ENCODE data around the gene SOS1. TPM values are rescaled to one million over a fixed set of nuclear protein-coding genes. Genes with fewer than 3 reads are reported as not detected.

The SOS1 gene
- total and polyA plus RNA-seq, 2 experiments from 2014 or later, result 5.0 to 22.0 TPM

GRCh38 chr2:38959466-38959865 is 161.4 kb downstream of the SOS1 start:
- H3K9ac ChIP-seq, result no peak overlapping the region
- no peaks in the 10 kb centered on the region for H3K27me3 ChIP-seq (replicated peaks; ENCODE audit: insufficient read depth)
- H3K4me2 ChIP-seq (ENCODE audit: unreplicated experiment), result no peak overlapping the region
- in situ Hi-C loops (cut with MboI), result no loop called here
- no peak overlapping the region for H3K27ac ChIP-seq
- no peak for DNase-seq
- H3F3A ChIP-seq (ENCODE audit: insufficient read depth), result no peaks in the 10 kb centered on the region
- H3K79me2 ChIP-seq (ENCODE audit: insufficient read depth), result no peaks in the 10 kb centered on the region
- no peak for TF ChIP-seq EZH2 (IDR thresholded peaks at IDR 0.05; ENCODE audit: insufficient read depth, poor library complexity, severe bottlenecking)
- TF ChIP-seq EZH2phosphoT487 (IDR thresholded peaks at IDR 0.05; ENCODE audit: insufficient read depth, low read depth), result no peak
- no peaks in the 10 kb centered on the region for H3K4me1 ChIP-seq (ENCODE audit: insufficient read depth)
- no peaks in the 10 kb centered on the region for H3K9me2 ChIP-seq (ENCODE audit: insufficient read depth)
- H3K36me3 ChIP-seq (ENCODE audit: low read depth), result no peaks in the 10 kb centered on the region
- no peaks in the 10 kb centered on the region for H4K20me1 ChIP-seq (ENCODE audit: insufficient read depth)
- 98 to 99% methylated on average over 23 to 24 of the region's 24 CpGs for WGBS, 2 experiments (ENCODE audit: low coverage in 1 of 2, low lambda C conversion rate in 2 of 2, missing lambda C conversion rate in 2 of 2)
- H3K4me3 ChIP-seq, result no peak overlapping the region; the same call in 1 of the 2 replicates
- peak overlapping the region; percentile 83 for H2AFZ ChIP-seq
- H3K9me3 ChIP-seq (ENCODE audit: low read depth), result no peaks in the 10 kb centered on the region

- no peaks in the 10 kb centered on the region for H3K36me3 ChIP-seq (ENCODE audit: low read depth)
- no peak overlapping the region for H3K4me2 ChIP-seq (ENCODE audit: unreplicated experiment)
- TF ChIP-seq EZH2phosphoT487 (IDR thresholded peaks at IDR 0.05; ENCODE audit: insufficient read depth, low read depth) (no peak), EZH2 (IDR thresholded peaks at IDR 0.05; ENCODE audit: insufficient read depth, poor library complexity, severe bottlenecking) (no peak)
- in situ Hi-C loops (cut with MboI), result no loop called here
- no peaks in the 10 kb centered on the region for H3K27me3 ChIP-seq (replicated peaks; ENCODE audit: insufficient read depth)
- no peaks in the 10 kb centered on the region for H3K79me2 ChIP-seq (ENCODE audit: insufficient read depth)
- no peak overlapping the region for H3K9ac ChIP-seq
- no peak overlapping the region for H2AFZ ChIP-seq
- no peaks in the 10 kb centered on the region for H3K9me2 ChIP-seq (ENCODE audit: insufficient read depth)
- no peaks in the 10 kb centered on the region for H3K9me3 ChIP-seq (ENCODE audit: low read depth)
- H3K4me3 ChIP-seq, result no peak overlapping the region
- H3K27ac ChIP-seq, result no peak overlapping the region
- no peaks in the 10 kb centered on the region for H4K20me1 ChIP-seq (ENCODE audit: insufficient read depth)
- WGBS, 2 experiments (ENCODE audit: low coverage in 1 of 2, low lambda C conversion rate in 2 of 2, missing lambda C conversion rate in 2 of 2), result 78 to 84% methylated on average over 5 of the region's 5 CpGs
- no peak for DNase-seq
- no peaks in the 10 kb centered on the region for H3K4me1 ChIP-seq (ENCODE audit: insufficient read depth)
- H3F3A ChIP-seq (ENCODE audit: insufficient read depth), result no peaks in the 10 kb centered on the region
Measured at GRCh38 chr2:38957972-38958371, 162.9 kb downstream of the SOS1 start.

- no peaks in the 10 kb centered on the region for H3K79me2 ChIP-seq (ENCODE audit: insufficient read depth)
- H3K36me3 ChIP-seq (ENCODE audit: low read depth), result no peaks in the 10 kb centered on the region
- H3K4me3 ChIP-seq, result no peak overlapping the region
- no peak overlapping the region for H2AFZ ChIP-seq
- DNase-seq, result no peak
- no peaks in the 10 kb centered on the region for H4K20me1 ChIP-seq (ENCODE audit: insufficient read depth)
- peaks cover 6% of the 10 kb centered on the region; the same call in 1 of the 2 replicates for H3K4me1 ChIP-seq (ENCODE audit: insufficient read depth)
- H3K9ac ChIP-seq, result no peak overlapping the region
- H3K27me3 ChIP-seq (replicated peaks; ENCODE audit: insufficient read depth), result no peaks in the 10 kb centered on the region
- no peaks in the 10 kb centered on the region for H3K9me2 ChIP-seq (ENCODE audit: insufficient read depth)
- peaks cover 11% of the 10 kb centered on the region for H3F3A ChIP-seq (ENCODE audit: insufficient read depth)
- H3K9me3 ChIP-seq (ENCODE audit: low read depth), result no peaks in the 10 kb centered on the region
- H3K4me2 ChIP-seq (ENCODE audit: unreplicated experiment), result no peak overlapping the region
- no peak overlapping the region for H3K27ac ChIP-seq
- TF ChIP-seq EZH2 (IDR thresholded peaks at IDR 0.05; ENCODE audit: insufficient read depth, poor library complexity, severe bottlenecking), result no peak
- no peak for TF ChIP-seq EZH2phosphoT487 (IDR thresholded peaks at IDR 0.05; ENCODE audit: insufficient read depth, low read depth)
- in situ Hi-C loops (cut with MboI), result no loop called here
Measured at GRCh38 chr2:38951766-38952165, 169.1 kb downstream of the SOS1 start.

GRCh38 chr2:38948995-38949394 is 171.9 kb downstream of the SOS1 start:
- DNase-seq, result no peak
- Histone ChIP-seq H2AFZ (no peak overlapping the region), H3K4me2 (ENCODE audit: unreplicated experiment) (no peak overlapping the region), H3K36me3 (ENCODE audit: low read depth) (no peaks in the 10 kb centered on the region), H3F3A (ENCODE audit: insufficient read depth) (peaks cover 11% of the 10 kb centered on the region), H3K9me2 (ENCODE audit: insufficient read depth) (no peaks in the 10 kb centered on the region), H3K4me3 (no peak overlapping the region), H3K27me3 (replicated peaks; ENCODE audit: insufficient read depth) (no peaks in the 10 kb centered on the region), H3K4me1 (ENCODE audit: insufficient read depth) (peaks cover 6% of the 10 kb centered on the region; the same call in 1 of the 2 replicates), H3K27ac (no peak overlapping the region), H3K9ac (no peak overlapping the region), H3K79me2 (ENCODE audit: insufficient read depth) (no peaks in the 10 kb centered on the region), H3K9me3 (ENCODE audit: low read depth) (no peaks in the 10 kb centered on the region), H4K20me1 (ENCODE audit: insufficient read depth) (no peaks in the 10 kb centered on the region)
- in situ Hi-C loops (cut with MboI), result no loop called here
- WGBS, 2 experiments (ENCODE audit: low coverage in 1 of 2, low lambda C conversion rate in 2 of 2, missing lambda C conversion rate in 2 of 2), result 57 to 60% methylated on average over 4 of the region's 4 CpGs
- TF ChIP-seq EZH2 (IDR thresholded peaks at IDR 0.05; ENCODE audit: insufficient read depth, poor library complexity, severe bottlenecking) (no peak), EZH2phosphoT487 (IDR thresholded peaks at IDR 0.05; ENCODE audit: insufficient read depth, low read depth) (no peak)

- TF ChIP-seq EZH2phosphoT487 (IDR thresholded peaks at IDR 0.05; ENCODE audit: insufficient read depth, low read depth), result no peak
- TF ChIP-seq EZH2 (IDR thresholded peaks at IDR 0.05; ENCODE audit: insufficient read depth, poor library complexity, severe bottlenecking), result no peak
- H3K9me2 ChIP-seq (ENCODE audit: insufficient read depth), result no peaks in the 10 kb centered on the region
- DNase-seq, result no peak
- H3K4me2 ChIP-seq (ENCODE audit: unreplicated experiment), result no peak overlapping the region
- no peak overlapping the region for H3K9ac ChIP-seq
- no peaks in the 10 kb centered on the region for H4K20me1 ChIP-seq (ENCODE audit: insufficient read depth)
- H3K9me3 ChIP-seq (ENCODE audit: low read depth), result no peaks in the 10 kb centered on the region
- peaks cover 11% of the 10 kb centered on the region for H3F3A ChIP-seq (ENCODE audit: insufficient read depth)
- H3K36me3 ChIP-seq (ENCODE audit: low read depth), result no peaks in the 10 kb centered on the region
- no peaks in the 10 kb centered on the region for H3K79me2 ChIP-seq (ENCODE audit: insufficient read depth)
- H3K27me3 ChIP-seq (replicated peaks; ENCODE audit: insufficient read depth), result no peaks in the 10 kb centered on the region
- no peak overlapping the region for H2AFZ ChIP-seq
- no peak overlapping the region for H3K4me3 ChIP-seq
- H3K4me1 ChIP-seq (ENCODE audit: insufficient read depth), result peaks cover 6% of the 10 kb centered on the region; the same call in 1 of the 2 replicates
- in situ Hi-C loops (cut with MboI), result no loop called here
- no peak overlapping the region for H3K27ac ChIP-seq
- 71 to 73% methylated on average over 3 of the region's 3 CpGs for WGBS, 2 experiments (ENCODE audit: low coverage in 1 of 2, low lambda C conversion rate in 2 of 2, missing lambda C conversion rate in 2 of 2)
Measured at GRCh38 chr2:38948387-38948882, 172.4 kb downstream of the SOS1 start.

All from GM23248 (cell line).